Measurements from ENCODE around the gene ZSWIM5.

ZSWIM5 gene

DNA sequence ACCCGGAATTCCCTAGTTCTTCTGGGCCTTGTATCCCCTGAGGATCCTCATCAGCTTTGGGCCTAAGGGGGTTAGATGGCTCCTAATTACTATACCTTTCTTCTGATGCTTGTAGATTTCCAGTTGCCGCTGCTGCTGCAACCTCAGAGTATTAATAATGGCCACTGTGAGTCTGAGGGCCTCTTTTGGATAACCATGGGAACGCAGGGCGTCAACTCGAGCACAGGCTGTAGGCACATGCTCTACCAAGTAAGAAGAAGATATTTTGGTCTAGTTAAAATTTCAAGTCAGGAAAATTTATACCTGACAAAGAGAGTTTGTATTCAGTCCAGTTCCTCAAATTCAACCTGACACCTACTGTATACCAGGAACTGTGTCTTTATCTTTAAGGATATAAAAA, 166.1 kb downstream of the ZSWIM5 start:
- Mint-ChIP-seq H3K27me3 (no peaks in the 10 kb centered on the region), H3K36me3 (ENCODE audit: insufficient read depth) (peaks cover 2% of the 10 kb centered on the region), H3K4me3 (no peak overlapping the region), H3K9me3 (no peaks in the 10 kb centered on the region), H3K4me1 (ENCODE audit: low read depth in 2 of 2) (no peaks in the 10 kb centered on the region), H3K27ac (no peak overlapping the region)
- DNase-seq: no peak
- no peak for ATAC-seq (replicated peaks)

DNA sequence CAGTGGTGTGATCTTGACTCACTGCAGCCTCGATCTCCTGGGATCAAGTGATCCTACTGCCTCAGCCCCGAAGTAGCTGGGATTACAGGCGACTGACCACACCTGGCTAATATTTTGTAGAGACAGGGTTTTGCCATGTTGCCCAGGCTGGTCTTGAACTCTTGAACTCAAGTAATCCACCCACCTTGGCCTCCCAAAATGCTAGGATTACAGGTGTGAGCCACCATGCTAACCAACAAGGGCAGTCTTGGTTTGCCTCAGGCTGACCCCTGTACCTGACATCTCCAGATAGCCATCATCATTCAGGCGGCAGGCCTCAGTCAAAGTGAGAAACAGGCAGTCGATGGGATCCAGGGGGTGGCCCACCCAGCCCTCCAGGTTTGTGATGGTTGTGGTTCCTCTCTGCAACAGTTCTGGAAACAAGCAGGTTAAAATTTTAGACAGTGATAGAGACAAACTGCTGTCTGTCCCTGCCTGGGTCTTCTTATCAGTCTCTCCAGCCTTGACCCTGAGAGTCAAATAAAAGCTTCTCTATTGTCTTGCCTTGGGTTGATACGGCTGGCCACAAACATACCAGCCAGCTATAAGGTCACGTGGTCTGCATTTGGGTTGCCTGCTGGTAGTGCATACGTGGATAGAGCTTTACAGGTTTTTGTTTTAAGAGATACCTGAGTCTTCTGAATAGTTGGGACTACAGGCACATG, 167.6 kb downstream of the ZSWIM5 start:
- ATAC-seq (replicated peaks): no peak
- DNase-seq: no peak
- no peaks in the 10 kb centered on the region for H3K4me1 Mint-ChIP-seq (ENCODE audit: low read depth in 2 of 2)
- no peak overlapping the region for H3K27ac Mint-ChIP-seq
- H3K4me3 Mint-ChIP-seq: no peak overlapping the region
- H3K27me3 Mint-ChIP-seq: no peaks in the 10 kb centered on the region
- H3K9me3 Mint-ChIP-seq: no peaks in the 10 kb centered on the region
- H3K36me3 Mint-ChIP-seq (ENCODE audit: insufficient read depth): peaks cover 2% of the 10 kb centered on the region

DNA sequence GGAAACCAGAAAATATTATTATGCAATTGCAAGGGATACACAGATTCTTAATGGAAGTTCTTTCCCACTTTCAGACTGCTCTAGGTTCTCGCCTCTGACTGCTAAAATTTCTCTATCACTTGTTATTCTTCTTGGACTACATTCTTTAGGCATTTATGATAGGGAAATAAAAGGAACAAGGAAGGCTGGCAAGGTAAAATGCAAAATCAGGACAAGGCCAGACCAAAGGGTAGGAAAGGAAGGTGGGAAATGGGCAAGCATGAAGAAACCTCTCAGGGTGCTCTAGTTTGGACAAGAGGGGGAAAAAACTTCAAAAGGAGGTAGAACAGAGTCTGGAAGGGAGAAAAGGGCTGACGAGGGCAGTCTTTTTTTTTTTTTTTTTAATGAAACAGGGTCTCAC, 168.2 kb downstream of the ZSWIM5 start:
- no peaks in the 10 kb centered on the region for H3K27me3 Mint-ChIP-seq
- no peak overlapping the region for H3K4me3 Mint-ChIP-seq
- DNase-seq: no peak
- H3K9me3 Mint-ChIP-seq: no peaks in the 10 kb centered on the region
- peaks cover 2% of the 10 kb centered on the region for H3K36me3 Mint-ChIP-seq (ENCODE audit: insufficient read depth)
- H3K27ac Mint-ChIP-seq: no peak overlapping the region
- H3K4me1 Mint-ChIP-seq (ENCODE audit: low read depth in 2 of 2): no peaks in the 10 kb centered on the region
- ATAC-seq (replicated peaks): no peak

DNA sequence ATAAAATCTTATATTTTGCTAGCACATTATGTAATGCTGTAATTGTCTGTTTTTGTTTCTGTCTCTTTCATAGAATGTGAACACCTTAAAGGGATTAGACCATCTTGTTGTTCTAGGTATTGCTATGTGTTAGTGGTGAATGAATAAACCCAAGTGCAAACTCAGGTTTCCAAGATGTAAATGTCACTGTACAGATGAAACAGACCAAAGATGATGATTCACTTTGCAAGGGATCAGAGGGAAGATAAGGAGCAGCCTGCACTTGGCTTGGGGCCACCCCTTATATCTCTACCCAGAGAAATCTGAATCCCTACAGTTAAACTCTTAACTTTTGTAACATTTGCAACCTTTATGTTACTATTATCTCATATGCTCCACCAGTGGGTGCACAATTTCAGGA, 168.9 kb downstream of the ZSWIM5 start:
- DNase-seq: no peak
- no peak overlapping the region for H3K27ac Mint-ChIP-seq
- ATAC-seq (replicated peaks): no peak
- H3K4me3 Mint-ChIP-seq: no peak overlapping the region
- no peaks in the 10 kb centered on the region for H3K4me1 Mint-ChIP-seq (ENCODE audit: low read depth in 2 of 2)
- H3K27me3 Mint-ChIP-seq: no peaks in the 10 kb centered on the region
- H3K9me3 Mint-ChIP-seq: no peaks in the 10 kb centered on the region
- H3K36me3 Mint-ChIP-seq (ENCODE audit: insufficient read depth): peaks cover 2% of the 10 kb centered on the region

DNA sequence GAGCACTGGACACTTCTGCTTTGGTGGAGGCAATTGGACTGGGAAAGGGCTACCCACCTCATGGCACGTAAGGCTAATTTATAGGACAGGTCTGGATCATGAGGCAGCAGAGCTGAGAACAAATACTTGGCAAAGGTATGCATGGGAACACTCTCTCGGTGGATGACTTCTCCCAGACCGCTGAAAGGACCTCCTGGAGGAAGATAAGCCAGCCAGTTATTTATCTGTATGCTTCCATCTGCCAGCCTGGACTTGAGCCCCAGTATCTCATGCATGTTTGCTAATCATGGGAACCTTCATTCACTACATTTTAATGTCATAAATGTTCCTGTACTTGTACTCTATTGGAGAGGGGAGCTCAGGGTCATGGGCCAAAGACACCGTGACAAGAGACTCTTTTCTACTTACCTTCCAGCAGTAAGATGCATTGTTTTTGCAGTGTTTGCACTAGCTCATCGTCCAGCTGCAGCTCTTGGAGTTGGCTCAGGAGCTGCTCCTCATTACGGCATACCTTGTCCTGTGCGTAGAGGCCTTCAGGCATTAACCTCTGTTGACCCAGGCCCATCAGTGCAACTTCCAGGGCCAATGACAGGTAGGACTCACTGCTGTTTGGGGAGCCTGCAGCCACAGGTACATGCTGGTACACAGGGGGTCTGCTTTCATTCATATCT, 170.6 kb downstream of the ZSWIM5 start:
- H3K9me3 Mint-ChIP-seq: no peaks in the 10 kb centered on the region
- ATAC-seq (replicated peaks) (no peak), DNase-seq (no peak)
- H3K4me3 Mint-ChIP-seq: no peak overlapping the region
- H3K4me1 Mint-ChIP-seq (ENCODE audit: low read depth in 2 of 2): no peaks in the 10 kb centered on the region
- no peak overlapping the region for H3K27ac Mint-ChIP-seq
- H3K36me3 Mint-ChIP-seq (ENCODE audit: insufficient read depth): peaks cover 6% of the 10 kb centered on the region
- no peaks in the 10 kb centered on the region for H3K27me3 Mint-ChIP-seq

DNA sequence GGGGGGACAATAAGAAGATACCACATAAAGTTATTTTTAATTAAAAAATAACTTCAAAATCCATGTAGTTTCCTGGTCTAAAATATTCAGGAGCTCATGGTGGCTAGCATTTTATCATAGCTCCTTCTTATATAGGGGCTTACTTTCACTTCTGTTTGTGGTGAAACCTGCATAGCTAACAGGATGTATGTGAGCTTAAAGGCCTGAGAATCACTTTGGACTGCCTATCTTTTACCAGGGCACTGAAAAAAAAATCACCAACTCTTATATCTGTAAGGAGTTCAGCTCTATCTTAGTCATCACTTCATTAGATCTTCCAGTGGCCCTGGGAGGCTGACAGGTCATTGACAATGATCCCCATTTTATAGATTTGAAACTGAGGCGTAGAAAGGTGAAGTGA, 173.0 kb downstream of the ZSWIM5 start:
- Mint-ChIP-seq H3K9me3 (no peaks in the 10 kb centered on the region), H3K27ac (no peak overlapping the region), H3K4me3 (no peak overlapping the region)

DNA sequence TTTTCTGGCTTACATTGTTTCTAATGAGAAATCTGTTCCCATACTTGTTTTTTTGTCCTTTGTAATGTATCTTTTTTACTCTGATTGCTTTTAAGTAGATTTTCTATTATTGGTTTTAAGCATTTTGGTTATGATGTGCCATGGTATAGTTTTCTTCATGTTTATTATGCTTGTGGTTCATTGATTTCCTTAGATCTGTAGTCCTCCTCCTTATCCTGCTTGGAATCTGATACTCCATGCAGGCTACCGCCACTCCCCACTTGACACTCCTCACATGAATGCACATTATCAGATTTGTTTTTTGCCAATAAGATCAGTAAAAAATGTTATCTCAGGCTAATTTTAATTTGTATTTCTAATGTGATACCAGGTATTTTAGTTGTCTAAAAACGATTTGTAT, 173.6 kb downstream of the ZSWIM5 start:
- peaks cover 5% of the 10 kb centered on the region for H3K36me3 Mint-ChIP-seq (ENCODE audit: insufficient read depth)

More for the DNA sequence above, 173.0 kb downstream of the ZSWIM5 start:
- H3K27me3 Mint-ChIP-seq: no peaks in the 10 kb centered on the region
- peaks cover 6% of the 10 kb centered on the region for H3K36me3 Mint-ChIP-seq (ENCODE audit: insufficient read depth)
- H3K4me1 Mint-ChIP-seq (ENCODE audit: low read depth in 2 of 2): no peaks in the 10 kb centered on the region
- peak; percentile 43 for ATAC-seq (replicated peaks)
- no peak for DNase-seq

DNA sequence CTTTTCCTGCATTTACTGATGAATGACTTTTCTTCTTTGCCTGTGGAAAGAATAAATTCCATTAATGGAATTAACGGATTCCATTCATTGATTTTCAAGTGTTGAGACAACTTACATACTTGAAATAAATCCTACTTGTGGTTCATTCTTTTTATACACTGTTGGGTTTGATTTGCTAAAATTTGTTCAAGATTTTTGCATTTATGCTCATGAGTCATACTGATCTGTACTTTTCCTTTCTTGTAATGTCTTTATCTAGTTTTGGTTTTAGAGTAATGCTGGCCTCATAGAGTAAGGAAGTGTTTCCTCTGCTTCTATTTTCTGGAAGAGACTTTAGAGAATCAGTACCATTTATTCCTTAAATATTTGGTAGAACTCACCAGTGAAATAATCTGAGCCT, 180.0 kb downstream of the ZSWIM5 start:
- H3K27me3 Mint-ChIP-seq: no peaks in the 10 kb centered on the region
- H3K27ac Mint-ChIP-seq: no peak overlapping the region
- no peak overlapping the region for H3K4me3 Mint-ChIP-seq
- no peak for ATAC-seq (replicated peaks)
- peaks cover 6% of the 10 kb centered on the region for H3K36me3 Mint-ChIP-seq (ENCODE audit: insufficient read depth)
- no peaks in the 10 kb centered on the region for H3K9me3 Mint-ChIP-seq
- H3K4me1 Mint-ChIP-seq (ENCODE audit: low read depth in 2 of 2): no peaks in the 10 kb centered on the region
- DNase-seq: no peak

More for the DNA sequence above, 173.6 kb downstream of the ZSWIM5 start:
- Mint-ChIP-seq H3K27me3 (no peaks in the 10 kb centered on the region), H3K27ac (no peak overlapping the region), H3K9me3 (no peaks in the 10 kb centered on the region), H3K4me3 (no peak overlapping the region), H3K4me1 (ENCODE audit: low read depth in 2 of 2) (no peaks in the 10 kb centered on the region)
- DNase-seq (no peak), ATAC-seq (replicated peaks) (no peak)

DNA sequence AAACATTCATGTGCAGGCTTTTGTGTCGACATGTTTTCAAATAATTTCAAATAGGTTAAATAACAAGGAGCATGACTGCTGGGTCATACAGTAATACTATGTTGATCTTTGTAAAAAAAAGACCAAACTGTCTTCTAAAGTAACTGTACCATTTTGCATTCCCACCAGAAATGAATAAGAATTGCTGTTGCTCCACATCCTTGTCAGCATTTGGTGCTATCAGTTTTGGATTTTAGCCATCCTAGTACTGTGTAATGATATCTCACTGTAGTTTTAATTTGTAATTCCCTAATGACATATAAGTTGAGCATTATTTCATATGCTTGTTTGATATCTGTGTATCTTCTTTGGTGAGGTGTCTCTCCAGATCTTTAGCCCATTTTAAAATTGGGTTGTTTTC, 182.7 kb downstream of the ZSWIM5 start:
- Mint-ChIP-seq H3K27me3 (no peaks in the 10 kb centered on the region), H3K27ac (no peak overlapping the region), H3K4me3 (no peak overlapping the region), H3K4me1 (ENCODE audit: low read depth in 2 of 2) (peaks cover under 1 to 1% of the 10 kb centered on the region in 2 donors), H3K9me3 (no peaks in the 10 kb centered on the region), H3K36me3 (ENCODE audit: insufficient read depth) (peaks cover 2% of the 10 kb centered on the region)
- DNase-seq (no peak), ATAC-seq (replicated peaks) (no peak)

DNA sequence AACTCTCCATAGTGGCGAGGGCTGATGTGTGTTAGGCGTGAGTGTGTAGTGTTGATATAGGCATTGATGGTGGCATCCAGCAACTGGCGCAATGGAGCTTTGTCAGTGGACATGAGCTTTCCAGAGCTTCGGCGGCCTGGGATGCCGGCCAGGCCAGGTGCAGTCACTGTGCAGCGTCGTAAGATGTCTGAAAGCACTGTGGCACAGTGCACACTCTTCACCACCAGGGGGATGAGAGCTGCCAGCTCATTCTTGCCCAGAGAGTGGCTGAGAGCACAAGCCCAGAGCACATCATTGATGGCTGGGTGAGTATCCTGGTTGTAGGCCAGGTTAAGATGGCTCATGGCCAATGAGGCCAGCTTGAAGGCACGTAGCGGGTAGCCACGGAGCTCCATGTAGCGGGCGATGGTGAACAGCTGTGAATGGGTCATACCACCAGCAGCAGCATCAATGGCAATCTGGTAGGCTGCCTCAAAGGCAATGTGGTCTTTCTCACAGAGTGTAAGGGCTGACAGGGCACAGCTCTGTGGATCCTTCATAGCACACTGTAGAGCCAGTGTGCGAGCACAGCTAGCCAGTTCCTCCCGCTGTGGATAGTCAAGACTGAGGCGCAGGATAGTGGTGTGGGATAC, 187.7 kb downstream of the ZSWIM5 start:
- peak; percentile 29 to 46 (median 42) for DNase-seq
- no peaks in the 10 kb centered on the region for H3K27me3 Mint-ChIP-seq
- peak; percentile 81 for ATAC-seq (replicated peaks)
- no peak overlapping the region for H3K27ac Mint-ChIP-seq
- peaks cover 11 to 17% of the 10 kb centered on the region in 2 donors for H3K4me1 Mint-ChIP-seq (ENCODE audit: low read depth in 2 of 2)
- no peaks in the 10 kb centered on the region for H3K9me3 Mint-ChIP-seq
- H3K36me3 Mint-ChIP-seq (ENCODE audit: insufficient read depth): peaks cover 13% of the 10 kb centered on the region
- no peak overlapping the region for H3K4me3 Mint-ChIP-seq

DNA sequence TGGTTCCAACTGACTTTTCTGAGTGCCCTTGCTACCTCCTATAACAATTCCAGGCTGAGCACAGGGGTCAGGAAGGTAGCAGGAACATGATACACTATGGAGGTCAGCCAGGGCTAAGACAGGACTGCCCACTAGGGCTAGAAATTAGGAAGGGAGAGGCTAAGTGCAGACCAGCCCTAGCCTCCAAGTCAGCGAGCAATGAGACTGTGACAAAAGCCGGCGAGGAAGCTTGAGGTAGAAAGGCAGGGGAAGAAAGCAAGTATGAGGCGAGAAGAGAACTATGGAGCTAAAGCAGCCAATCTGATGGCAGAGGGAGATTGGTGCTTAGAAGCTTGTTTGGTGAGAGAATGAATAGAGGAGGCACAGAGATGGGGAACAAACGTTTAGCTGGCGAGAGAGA, 189.6 kb downstream of the ZSWIM5 start:
- ATAC-seq (replicated peaks) (no peak), DNase-seq (no peak)
- Mint-ChIP-seq H3K4me3 (no peak overlapping the region), H3K27me3 (no peaks in the 10 kb centered on the region), H3K4me1 (ENCODE audit: low read depth in 2 of 2) (peaks cover 21 to 25% of the 10 kb centered on the region in 2 donors), H3K9me3 (no peaks in the 10 kb centered on the region), H3K36me3 (ENCODE audit: insufficient read depth) (peaks cover 15% of the 10 kb centered on the region), H3K27ac (peak overlapping the region in 1 of 2 donors; percentile 3)

DNA sequence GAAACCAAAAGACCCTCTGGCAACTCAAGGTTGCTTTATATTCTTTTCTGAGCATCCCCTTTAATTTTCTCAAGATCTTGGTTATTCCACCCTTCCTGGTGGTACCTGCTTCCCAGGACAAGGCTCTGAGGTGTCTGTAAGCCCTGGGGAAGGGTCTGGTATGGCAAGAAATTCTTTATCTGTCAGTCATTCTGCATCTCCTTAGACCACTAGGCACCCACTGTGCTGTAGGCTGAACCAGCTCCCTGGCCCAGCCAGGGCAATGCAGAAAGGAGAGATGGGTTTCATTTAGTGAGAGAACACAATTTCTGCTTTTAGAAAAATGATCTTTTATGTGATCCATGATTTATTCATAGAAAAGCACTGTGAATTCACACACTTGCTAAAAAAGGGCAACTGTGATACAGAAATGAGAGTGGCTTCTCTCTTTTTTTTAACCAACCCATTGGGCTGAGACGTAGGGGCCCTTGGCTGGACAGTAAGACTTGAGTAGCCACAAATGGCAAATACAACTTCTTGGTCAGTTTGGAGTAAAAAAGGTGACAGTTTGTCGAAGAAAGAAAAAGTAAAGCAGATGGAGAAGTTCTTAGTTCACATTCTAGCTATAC, 190.2 kb downstream of the ZSWIM5 start:
- no peak overlapping the region for H3K4me3 Mint-ChIP-seq
- no peak for DNase-seq
- ATAC-seq (replicated peaks): no peak
- no peaks in the 10 kb centered on the region for H3K9me3 Mint-ChIP-seq
- peaks cover 26 to 30% of the 10 kb centered on the region in 2 donors for H3K4me1 Mint-ChIP-seq (ENCODE audit: low read depth in 2 of 2)
- H3K27ac Mint-ChIP-seq: no peak overlapping the region
- H3K27me3 Mint-ChIP-seq: no peaks in the 10 kb centered on the region
- peaks cover 21% of the 10 kb centered on the region for H3K36me3 Mint-ChIP-seq (ENCODE audit: insufficient read depth)

DNA sequence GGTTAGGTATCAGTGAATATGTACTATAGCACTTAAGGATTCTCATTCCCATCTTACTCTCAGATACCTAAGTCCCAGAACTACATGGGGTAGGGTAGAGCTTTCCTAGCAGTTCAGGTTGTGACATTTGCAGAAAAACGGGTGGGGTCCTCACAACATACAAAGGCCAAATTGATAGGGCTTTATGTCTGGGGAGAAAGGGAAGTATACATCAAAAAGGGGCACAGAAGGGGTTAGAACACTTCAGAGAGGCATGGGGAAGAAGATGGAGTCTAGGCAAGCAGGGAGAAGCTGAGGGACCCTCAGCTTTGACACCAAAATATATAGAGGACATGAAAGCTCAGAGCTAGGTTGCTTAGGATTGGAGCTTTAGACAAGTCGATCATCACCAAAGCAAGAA, 190.7 kb downstream of the ZSWIM5 start:
- DNase-seq (no peak), ATAC-seq (replicated peaks) (no peak)
- H3K9me3 Mint-ChIP-seq: no peaks in the 10 kb centered on the region
- H3K4me1 Mint-ChIP-seq (ENCODE audit: low read depth in 2 of 2): peaks cover 27 to 31% of the 10 kb centered on the region in 2 donors
- no peaks in the 10 kb centered on the region for H3K27me3 Mint-ChIP-seq
- H3K4me3 Mint-ChIP-seq: no peak overlapping the region
- H3K36me3 Mint-ChIP-seq (ENCODE audit: insufficient read depth): peaks cover 23% of the 10 kb centered on the region
- H3K27ac Mint-ChIP-seq: no peak overlapping the region

Data from effector memory CD8-positive, alpha-beta T cell (primary cell).